ENCODE data around the gene TMEM219.

TMEM219 gene, protein sequence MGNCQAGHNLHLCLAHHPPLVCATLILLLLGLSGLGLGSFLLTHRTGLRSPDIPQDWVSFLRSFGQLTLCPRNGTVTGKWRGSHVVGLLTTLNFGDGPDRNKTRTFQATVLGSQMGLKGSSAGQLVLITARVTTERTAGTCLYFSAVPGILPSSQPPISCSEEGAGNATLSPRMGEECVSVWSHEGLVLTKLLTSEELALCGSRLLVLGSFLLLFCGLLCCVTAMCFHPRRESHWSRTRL
- long read RNA-seq, transcript TMEM219-201 (6 exons, 999 nt) = minor isoform, 23 of 117 reads
- long read RNA-seq, transcript TMEM219-204 (5 exons, 1,292 nt) = major isoform, 39 of 117 reads
- long read RNA-seq, partial matches to known transcripts = 11 of 117 reads
- long read RNA-seq, other reads (novel, unspliced or antisense) = 42 of 117 reads

GRCh38 chr16:29961479-29962343 lies at the start of gene TMEM219:
TMEM219 (plus strand) TSS chr16:29962079; CDS start chr16:29963144, 1,065 bp downstream.
- peak; percentile 83 to 84 for DNase-seq (ENCODE audit: low read depth in 1 of 2, low spot score in 1 of 2)
- TF ChIP-seq POLR2AphosphoS5 (IDR thresholded peaks at IDR 0.05; ENCODE audit: low read depth) = peak; percentile 37; the same call in 1 of the 2 replicates
- TF ChIP-seq REST (IDR thresholded peaks at IDR 0.05; ENCODE audit: insufficient replicate concordance, low read depth) = peak; percentile 21
- no peak for TF ChIP-seq CTCF (IDR thresholded peaks at IDR 0.05; ENCODE audit: insufficient read depth, low read length)
- TF ChIP-seq SPI1 (IDR thresholded peaks at IDR 0.05; ENCODE audit: borderline replicate concordance, low read depth) = no peak
- H3K27me3 ChIP-seq (ENCODE audit: insufficient read depth, poor library complexity, severe bottlenecking) = no peaks in the 10 kb centered on the region
- H3K27ac ChIP-seq (replicated peaks) = peak within 1 kb of the TSS; percentile 81
- H3K4me3 ChIP-seq (replicated peaks; ENCODE audit: insufficient read depth, low read length) = peak within 1 kb of the TSS; percentile 85

DNA sequence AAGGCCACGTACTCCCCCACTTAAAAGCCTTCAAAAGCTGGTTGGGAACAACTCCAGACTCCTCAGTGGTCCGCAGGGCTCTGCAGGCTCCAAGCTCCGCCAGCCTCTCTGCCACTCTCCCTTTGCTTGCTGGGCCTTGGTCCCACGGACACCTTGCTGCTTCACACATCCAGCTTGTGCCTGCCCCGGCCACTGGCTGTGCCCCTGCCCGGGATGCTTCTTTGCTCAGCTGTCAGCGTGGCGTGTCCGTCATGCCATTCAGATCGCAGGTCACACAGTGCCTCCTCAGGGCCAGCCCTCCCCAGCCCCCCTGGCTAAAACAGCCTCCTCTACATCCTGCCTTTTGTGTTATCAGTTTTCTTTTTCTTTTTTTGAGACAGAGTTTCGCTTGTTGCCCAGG lies 49.8 kb upstream of the TMEM219 start:
- DNase-seq (ENCODE audit: low read depth in 1 of 2, low spot score in 1 of 2) = no peak
- Histone ChIP-seq H3K27me3 (ENCODE audit: insufficient read depth, poor library complexity, severe bottlenecking) (no peaks in the 10 kb centered on the region), H3K4me3 (replicated peaks; ENCODE audit: insufficient read depth, low read length) (no peak overlapping the region), H3K27ac (replicated peaks) (no peak overlapping the region)
- TF ChIP-seq REST (IDR thresholded peaks at IDR 0.05; ENCODE audit: insufficient replicate concordance, low read depth) (no peak), SPI1 (IDR thresholded peaks at IDR 0.05; ENCODE audit: borderline replicate concordance, low read depth) (no peak), POLR2AphosphoS5 (IDR thresholded peaks at IDR 0.05; ENCODE audit: low read depth) (no peak), GABPA (IDR thresholded peaks at IDR 0.05; ENCODE audit: low read depth) (no peak), CTCF (IDR thresholded peaks at IDR 0.05; ENCODE audit: insufficient read depth, low read length) (no peak)

- no peak overlapping the region for H3K27ac ChIP-seq (replicated peaks)
These were observed 48.4 kb upstream of the TMEM219 start for GRCh38 chr16:29913514-29913913.

More at GRCh38 chr16:29913514-29913913, 48.4 kb upstream of the TMEM219 start:
- DNase-seq (ENCODE audit: low read depth in 1 of 2, low spot score in 1 of 2) = no peak
- H3K4me3 ChIP-seq (replicated peaks; ENCODE audit: insufficient read depth, low read length) = no peak overlapping the region
- no peak for TF ChIP-seq CTCF (IDR thresholded peaks at IDR 0.05; ENCODE audit: insufficient read depth, low read length)
- no peak for TF ChIP-seq GABPA (IDR thresholded peaks at IDR 0.05; ENCODE audit: low read depth)
- no peak for TF ChIP-seq SPI1 (IDR thresholded peaks at IDR 0.05; ENCODE audit: borderline replicate concordance, low read depth)
- no peak for TF ChIP-seq REST (IDR thresholded peaks at IDR 0.05; ENCODE audit: insufficient replicate concordance, low read depth)
- TF ChIP-seq POLR2AphosphoS5 (IDR thresholded peaks at IDR 0.05; ENCODE audit: low read depth) = no peak
- H3K27me3 ChIP-seq (ENCODE audit: insufficient read depth, poor library complexity, severe bottlenecking) = no peaks in the 10 kb centered on the region
